Parathyroid adenoma (tissue), 2 donors: ENCODE results near the gene CIPC.

Experiments
- H2AFZ ChIP-seq: fragments of 300-600 bp; sonication (generic); one replicate; pipeline ENCODE4 v1.7.0; 2017; ENCODE audit warnings: antibody characterized with exemption, mild to moderate bottlenecking
- H3K27ac ChIP-seq: fragments of 300-600 bp; sonication (generic); one replicate; pipeline ENCODE4 v1.7.0; 2017
- H3K27me3 ChIP-seq: fragments of 300-600 bp; sonication (generic); one replicate; pipeline ENCODE4 v1.7.0; 2017; ENCODE audit warnings: low read length; ENCODE audit not compliant: control insufficient read depth, insufficient read depth
- H3K36me3 ChIP-seq: fragments of 300-600 bp; sonication (generic); one replicate; pipeline ENCODE4 v1.7.0; 2017; ENCODE audit warnings: low read length; ENCODE audit not compliant: control insufficient read depth, insufficient read depth
- H3K4me1 ChIP-seq: fragments of 300-600 bp; sonication (generic); one replicate; pipeline ENCODE4 v1.7.0; 2017; ENCODE audit warnings: control low read depth
- H3K4me2 ChIP-seq: fragments of 300-600 bp; sonication (generic); one replicate; pipeline ENCODE4 v1.7.0; 2017; ENCODE audit warnings: low read length
- H3K4me3 ChIP-seq: fragments of 300-600 bp; sonication (generic); one replicate; pipeline ENCODE4 v1.7.0; 2017; ENCODE audit warnings: low read depth, low read length
- H3K79me2 ChIP-seq: fragments of 300-600 bp; sonication (generic); one replicate; pipeline ENCODE4 v1.7.0; 2017; ENCODE audit warnings: control low read depth
- H3K9ac ChIP-seq: fragments of 300-600 bp; sonication (generic); one replicate; pipeline ENCODE4 v1.7.0; 2017; ENCODE audit warnings: mild to moderate bottlenecking
- H3K9me3 ChIP-seq: fragments of 300-600 bp; sonication (generic); one replicate; pipeline ENCODE4 v1.7.0; 2017; ENCODE audit warnings: low read length; ENCODE audit not compliant: control insufficient read depth
- TF ChIP-seq, protein P1 (sequence below): fragments of 300-600 bp; sonication (generic); IDR thresholded peaks from one replicate; pipeline ENCODE4 v1.7.0; 2017; ENCODE audit warnings: antibody characterized with exemption, mild to moderate bottlenecking
- donor health status: primary hyperparathyroidism.

CIPC gene

DNA sequence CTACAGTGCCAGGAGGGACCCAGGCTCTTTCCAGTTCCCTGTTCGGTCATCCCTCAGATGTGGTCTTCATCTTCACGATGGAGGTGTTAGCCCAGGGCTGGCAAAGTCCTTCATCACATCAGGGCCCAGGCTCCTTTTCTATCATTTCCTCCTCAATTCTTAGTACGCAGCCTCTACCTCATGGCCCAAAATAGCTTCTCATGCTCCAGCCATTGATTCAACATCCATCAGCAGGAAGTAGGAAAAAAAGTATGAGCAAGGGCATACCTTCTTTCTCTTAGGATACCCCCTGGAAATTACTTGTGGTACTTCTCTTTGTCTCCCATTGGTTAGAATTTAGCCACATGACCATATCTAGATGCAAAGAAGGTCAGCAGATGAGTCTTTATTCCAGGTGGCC, 55.7 kb downstream of the CIPC start:
- H3K27me3 ChIP-seq, result no peaks in the 10 kb centered on the region
- H3K9me3 ChIP-seq, result no peaks in the 10 kb centered on the region
- no peaks in the 10 kb centered on the region for H3K79me2 ChIP-seq
- no peak overlapping the region for H3K4me2 ChIP-seq
- TF ChIP-seq, protein P1, sequence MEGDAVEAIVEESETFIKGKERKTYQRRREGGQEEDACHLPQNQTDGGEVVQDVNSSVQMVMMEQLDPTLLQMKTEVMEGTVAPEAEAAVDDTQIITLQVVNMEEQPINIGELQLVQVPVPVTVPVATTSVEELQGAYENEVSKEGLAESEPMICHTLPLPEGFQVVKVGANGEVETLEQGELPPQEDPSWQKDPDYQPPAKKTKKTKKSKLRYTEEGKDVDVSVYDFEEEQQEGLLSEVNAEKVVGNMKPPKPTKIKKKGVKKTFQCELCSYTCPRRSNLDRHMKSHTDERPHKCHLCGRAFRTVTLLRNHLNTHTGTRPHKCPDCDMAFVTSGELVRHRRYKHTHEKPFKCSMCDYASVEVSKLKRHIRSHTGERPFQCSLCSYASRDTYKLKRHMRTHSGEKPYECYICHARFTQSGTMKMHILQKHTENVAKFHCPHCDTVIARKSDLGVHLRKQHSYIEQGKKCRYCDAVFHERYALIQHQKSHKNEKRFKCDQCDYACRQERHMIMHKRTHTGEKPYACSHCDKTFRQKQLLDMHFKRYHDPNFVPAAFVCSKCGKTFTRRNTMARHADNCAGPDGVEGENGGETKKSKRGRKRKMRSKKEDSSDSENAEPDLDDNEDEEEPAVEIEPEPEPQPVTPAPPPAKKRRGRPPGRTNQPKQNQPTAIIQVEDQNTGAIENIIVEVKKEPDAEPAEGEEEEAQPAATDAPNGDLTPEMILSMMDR, result no peak
- H3K27ac ChIP-seq, result no peak overlapping the region
- no peak overlapping the region for H3K4me3 ChIP-seq
- H3K4me1 ChIP-seq, result peaks cover 3% of the 10 kb centered on the region
- H2AFZ ChIP-seq, result no peak overlapping the region
- no peak overlapping the region for H3K9ac ChIP-seq
- H3K36me3 ChIP-seq, result no peaks in the 10 kb centered on the region

DNA sequence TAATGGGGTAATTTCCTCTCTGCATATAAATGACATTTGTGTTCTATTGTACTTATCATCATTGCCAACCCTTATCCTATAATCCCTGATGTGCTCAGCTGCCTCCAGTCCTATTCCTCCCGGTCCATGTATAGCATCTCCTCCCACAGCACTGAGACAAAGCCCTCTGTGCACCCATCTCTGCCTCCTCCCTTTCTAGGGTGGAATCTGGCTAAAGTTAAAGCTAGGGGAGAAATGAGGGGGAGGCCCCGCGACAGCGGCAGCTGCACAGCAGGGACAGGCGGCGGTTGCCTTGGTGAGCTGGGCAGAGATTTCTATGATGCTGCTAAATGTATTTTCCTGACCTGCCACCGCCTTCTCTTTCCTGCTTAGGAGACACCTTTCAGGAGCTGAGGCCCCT, 56.4 kb downstream of the CIPC start:
- H3K27me3 ChIP-seq, result no peaks in the 10 kb centered on the region
- H3K4me3 ChIP-seq, result no peak overlapping the region

DNA sequence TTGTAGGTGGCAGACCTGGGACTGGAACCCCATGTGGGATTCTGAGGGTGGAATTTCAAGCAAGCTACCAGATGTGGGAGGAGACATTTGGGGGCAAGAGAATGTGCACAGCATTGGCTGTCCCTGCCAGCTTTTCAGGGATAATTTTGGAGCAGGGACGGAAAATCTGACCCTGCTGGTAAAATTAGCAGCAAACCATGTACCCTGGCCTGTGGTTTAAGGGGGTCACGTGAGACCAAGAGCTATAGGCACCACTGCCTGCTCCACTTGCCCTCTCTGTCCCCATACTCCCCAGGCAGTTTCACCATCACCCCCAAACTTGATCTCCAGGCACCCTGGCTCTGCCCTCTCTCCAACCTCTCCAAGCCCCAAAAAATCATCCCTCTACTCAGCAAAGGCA, 57.0 kb downstream of the CIPC start:
- Histone ChIP-seq H2AFZ (no peak overlapping the region), H3K79me2 (no peaks in the 10 kb centered on the region), H3K4me2 (no peak overlapping the region), H3K27me3 (no peaks in the 10 kb centered on the region), H3K9me3 (no peaks in the 10 kb centered on the region), H3K27ac (no peak overlapping the region), H3K36me3 (no peaks in the 10 kb centered on the region), H3K4me3 (no peak overlapping the region), H3K4me1 (peaks cover 3% of the 10 kb centered on the region), H3K9ac (no peak overlapping the region)
- TF ChIP-seq, protein P1, result no peak

More for the DNA sequence above, 56.4 kb downstream of the CIPC start:
- no peak overlapping the region for H3K4me2 ChIP-seq
- no peak overlapping the region for H3K9ac ChIP-seq
- H3K9me3 ChIP-seq, result no peaks in the 10 kb centered on the region
- H3K36me3 ChIP-seq, result no peaks in the 10 kb centered on the region
- no peak overlapping the region for H2AFZ ChIP-seq
- TF ChIP-seq, protein P1, result no peak
- peaks cover 3% of the 10 kb centered on the region for H3K4me1 ChIP-seq
- H3K79me2 ChIP-seq, result no peaks in the 10 kb centered on the region
- no peak overlapping the region for H3K27ac ChIP-seq

DNA sequence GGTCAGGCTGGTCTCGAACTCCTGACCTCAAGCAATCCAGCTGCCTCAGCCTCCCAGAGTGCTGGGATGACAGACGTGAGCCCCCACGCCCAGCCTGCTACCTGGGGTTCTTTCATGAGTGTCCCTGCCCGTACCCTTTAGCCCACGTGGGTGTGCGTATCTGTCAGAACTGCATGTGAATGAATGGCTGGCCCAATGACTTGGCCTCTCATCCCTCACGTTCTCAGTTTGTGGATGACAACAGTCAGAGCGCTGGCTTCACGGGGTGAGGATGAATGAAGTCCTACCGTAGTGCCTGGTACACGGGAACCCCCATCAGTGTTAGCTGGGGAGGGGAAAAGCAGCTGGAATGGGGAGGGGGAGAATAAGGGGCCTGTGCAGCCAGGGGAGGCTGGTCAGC, 59.7 kb downstream of the CIPC start:
- H3K27ac ChIP-seq, result no peak overlapping the region
- peak overlapping the region; percentile 8 for H2AFZ ChIP-seq
- no peaks in the 10 kb centered on the region for H3K79me2 ChIP-seq
- no peaks in the 10 kb centered on the region for H3K36me3 ChIP-seq
- no peaks in the 10 kb centered on the region for H3K9me3 ChIP-seq
- H3K27me3 ChIP-seq, result no peaks in the 10 kb centered on the region
- no peak overlapping the region for H3K9ac ChIP-seq
- H3K4me2 ChIP-seq, result no peak overlapping the region
- no peaks in the 10 kb centered on the region for H3K4me1 ChIP-seq
- H3K4me3 ChIP-seq, result no peak overlapping the region
- TF ChIP-seq, protein P1, result no peak

DNA sequence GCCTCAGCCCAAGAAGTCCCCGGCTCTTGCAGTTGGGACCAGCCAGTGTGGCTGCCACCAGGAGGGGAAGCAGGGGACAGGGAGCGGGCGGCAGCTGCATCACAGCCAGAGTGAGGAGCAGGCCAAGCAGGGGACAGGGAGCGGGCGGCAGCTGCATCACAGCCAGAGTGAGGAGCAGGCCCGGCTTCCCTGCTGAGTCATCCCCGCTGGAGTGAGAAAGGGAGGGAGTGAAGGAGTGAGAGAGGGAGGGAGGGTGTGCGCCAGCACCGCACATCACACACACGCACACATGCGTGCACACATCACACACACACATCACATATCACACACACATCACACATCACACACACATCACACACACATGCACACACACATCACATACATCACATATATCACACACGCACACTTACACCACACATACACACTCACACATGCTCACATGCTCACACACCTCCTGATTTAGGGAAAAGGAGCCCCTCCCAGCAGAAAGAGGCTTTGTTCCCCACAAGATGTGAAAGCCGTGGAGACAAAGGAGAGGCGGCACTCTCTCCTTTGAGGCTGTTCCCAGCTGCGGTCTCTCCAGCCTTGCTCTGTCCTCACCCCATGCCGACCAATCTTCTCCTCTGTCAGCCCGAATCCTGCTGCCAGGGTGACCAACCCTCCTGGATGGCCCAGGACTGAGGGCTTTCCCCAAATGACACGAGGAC, 60.3 kb downstream of the CIPC start:
- Histone ChIP-seq H3K9ac (no peak overlapping the region), H3K4me1 (no peaks in the 10 kb centered on the region), H3K36me3 (no peaks in the 10 kb centered on the region), H3K4me2 (no peak overlapping the region), H3K9me3 (no peaks in the 10 kb centered on the region), H2AFZ (peak overlapping the region; percentile 13), H3K27ac (no peak overlapping the region), H3K4me3 (no peak overlapping the region), H3K27me3 (no peaks in the 10 kb centered on the region), H3K79me2 (no peaks in the 10 kb centered on the region)
- TF ChIP-seq, protein P1, result no peak
